GM12873 (cell line): Measurements from ENCODE around the gene STXBP2.

Source experiments
- TF ChIP-seq, protein P1 (sequence below): IDR thresholded peaks from 2 replicates; pipeline ENCODE4 v1.5.1; 2012; ENCODE audit warnings: low read depth, mild to moderate bottlenecking, moderate library complexity, low read length, control low read depth; ENCODE audit not compliant: insufficient read depth; ENCODE audit errors: missing control alignments

The STXBP2 gene

DNA sequence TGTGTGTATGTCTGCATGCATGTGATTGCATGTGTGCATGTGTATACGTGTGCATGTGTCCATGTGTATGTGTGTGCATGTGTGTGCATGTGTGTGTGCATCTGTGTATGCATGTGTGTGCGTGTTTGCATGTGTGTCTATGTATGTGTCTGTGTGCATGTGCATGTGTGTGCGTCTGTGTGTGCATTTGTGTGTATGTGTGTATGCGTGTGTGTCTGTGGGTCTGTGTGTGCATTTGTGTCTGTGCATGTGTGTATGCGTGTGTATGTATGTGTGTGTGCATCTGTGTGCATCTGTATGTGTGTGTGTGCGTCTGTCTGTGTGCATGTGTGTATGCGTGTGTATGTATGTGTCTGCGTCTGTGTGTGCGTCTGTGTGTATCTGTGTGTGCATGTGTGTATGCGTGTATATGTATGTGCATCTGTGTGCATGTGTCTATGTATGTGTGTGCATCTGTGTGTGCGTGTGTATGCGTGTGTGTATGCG, 3.0 kb downstream of the STXBP2 start:
- TF ChIP-seq, protein P1, sequence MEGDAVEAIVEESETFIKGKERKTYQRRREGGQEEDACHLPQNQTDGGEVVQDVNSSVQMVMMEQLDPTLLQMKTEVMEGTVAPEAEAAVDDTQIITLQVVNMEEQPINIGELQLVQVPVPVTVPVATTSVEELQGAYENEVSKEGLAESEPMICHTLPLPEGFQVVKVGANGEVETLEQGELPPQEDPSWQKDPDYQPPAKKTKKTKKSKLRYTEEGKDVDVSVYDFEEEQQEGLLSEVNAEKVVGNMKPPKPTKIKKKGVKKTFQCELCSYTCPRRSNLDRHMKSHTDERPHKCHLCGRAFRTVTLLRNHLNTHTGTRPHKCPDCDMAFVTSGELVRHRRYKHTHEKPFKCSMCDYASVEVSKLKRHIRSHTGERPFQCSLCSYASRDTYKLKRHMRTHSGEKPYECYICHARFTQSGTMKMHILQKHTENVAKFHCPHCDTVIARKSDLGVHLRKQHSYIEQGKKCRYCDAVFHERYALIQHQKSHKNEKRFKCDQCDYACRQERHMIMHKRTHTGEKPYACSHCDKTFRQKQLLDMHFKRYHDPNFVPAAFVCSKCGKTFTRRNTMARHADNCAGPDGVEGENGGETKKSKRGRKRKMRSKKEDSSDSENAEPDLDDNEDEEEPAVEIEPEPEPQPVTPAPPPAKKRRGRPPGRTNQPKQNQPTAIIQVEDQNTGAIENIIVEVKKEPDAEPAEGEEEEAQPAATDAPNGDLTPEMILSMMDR: no peak

DNA sequence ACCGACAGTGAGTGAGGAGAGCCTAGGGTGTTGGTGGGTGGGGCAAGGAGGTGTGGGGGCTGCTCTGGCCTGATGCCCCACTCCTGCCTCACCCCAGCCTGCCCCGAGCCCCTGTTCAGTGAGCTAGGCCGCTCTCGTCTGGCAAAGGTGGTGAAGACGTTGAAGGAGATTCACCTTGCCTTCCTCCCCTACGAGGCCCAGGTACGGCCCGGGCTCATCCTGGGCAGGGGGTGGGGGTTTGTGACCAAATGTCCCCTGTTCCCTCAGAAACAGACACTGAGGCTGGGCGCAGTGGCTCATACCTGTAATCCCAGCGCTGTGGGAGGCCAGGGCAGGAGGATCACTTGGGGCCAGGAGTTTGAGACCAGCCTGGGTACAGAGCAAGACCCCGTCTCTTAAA, 3.9 kb downstream of the STXBP2 start:
- TF ChIP-seq, protein P1: no peak

DNA sequence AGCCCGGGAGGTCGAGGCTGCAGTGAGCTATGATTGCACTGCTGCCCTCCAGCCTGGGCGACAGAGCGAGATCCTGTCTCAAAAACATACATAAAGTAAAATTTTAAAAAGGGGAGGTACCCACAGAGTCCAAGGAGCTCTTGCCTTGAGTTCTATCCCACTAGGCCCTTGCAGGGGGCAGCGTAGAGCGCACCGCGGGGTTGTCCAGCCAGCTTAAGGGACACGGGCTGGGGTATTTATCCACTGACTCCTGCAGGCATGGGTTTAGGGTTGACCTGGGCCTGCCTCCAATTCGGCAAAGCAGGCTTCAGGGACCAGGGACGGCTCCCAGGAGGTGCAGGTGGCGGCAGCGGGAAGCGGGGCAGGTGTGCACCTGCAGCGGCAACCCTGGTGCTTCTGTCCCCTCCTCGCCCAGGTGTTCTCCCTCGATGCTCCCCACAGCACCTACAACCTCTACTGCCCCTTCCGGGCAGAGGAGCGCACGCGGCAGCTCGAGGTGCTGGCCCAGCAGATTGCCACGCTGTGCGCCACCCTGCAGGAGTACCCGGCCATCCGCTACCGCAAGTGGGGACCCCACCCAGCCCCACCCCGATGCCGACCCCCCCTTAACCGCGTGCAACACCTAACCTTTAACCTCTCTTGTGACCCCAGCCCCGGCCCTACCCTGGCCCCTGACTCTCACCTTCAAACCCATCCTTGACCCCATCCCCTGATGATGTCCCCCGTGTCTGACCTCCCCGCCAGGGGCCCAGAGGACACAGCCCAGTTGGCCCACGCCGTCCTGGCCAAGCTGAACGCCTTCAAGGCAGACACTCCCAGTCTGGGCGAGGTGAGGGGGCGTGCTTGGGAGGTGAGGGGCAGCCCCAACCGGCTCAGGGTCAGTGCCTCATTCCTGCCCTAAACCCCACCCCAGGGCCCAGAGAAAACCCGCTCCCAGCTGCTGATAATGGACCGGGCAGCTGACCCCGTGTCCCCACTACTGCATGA, 4.7 kb downstream of the STXBP2 start:
- TF ChIP-seq, protein P1: no peak

DNA sequence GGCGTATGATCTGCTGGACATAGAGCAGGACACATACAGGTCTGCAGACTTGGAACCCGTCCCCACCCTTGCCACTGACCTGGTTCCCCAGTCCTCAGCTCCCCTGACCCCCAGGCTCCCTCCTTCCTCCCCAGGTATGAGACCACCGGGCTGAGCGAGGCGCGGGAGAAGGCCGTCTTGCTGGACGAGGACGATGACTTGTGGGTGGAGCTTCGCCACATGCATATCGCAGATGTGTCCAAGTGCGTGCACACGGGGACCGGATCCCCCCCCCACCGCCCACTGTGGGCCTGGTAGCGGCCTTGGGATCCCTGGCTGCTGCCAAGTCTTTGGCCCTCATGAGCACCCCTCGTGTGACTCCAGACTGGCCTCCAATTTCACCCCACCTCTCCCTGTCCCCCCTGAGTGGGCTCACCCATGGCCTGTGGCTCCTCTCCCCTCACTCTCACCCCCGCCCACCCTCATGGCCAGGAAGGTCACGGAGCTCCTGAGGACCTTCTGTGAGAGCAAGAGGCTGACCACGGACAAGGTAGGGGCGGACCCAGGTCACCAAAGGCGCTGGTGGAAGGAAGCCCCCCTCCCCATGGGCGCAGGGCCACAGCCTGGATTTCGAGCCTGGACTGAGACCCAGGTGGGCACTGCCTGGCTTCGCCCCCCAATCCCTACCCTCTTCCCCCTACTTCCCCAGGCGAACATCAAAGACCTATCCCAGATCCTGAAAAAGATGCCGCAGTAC, 5.6 kb downstream of the STXBP2 start:
- TF ChIP-seq, protein P1: no peak

DNA sequence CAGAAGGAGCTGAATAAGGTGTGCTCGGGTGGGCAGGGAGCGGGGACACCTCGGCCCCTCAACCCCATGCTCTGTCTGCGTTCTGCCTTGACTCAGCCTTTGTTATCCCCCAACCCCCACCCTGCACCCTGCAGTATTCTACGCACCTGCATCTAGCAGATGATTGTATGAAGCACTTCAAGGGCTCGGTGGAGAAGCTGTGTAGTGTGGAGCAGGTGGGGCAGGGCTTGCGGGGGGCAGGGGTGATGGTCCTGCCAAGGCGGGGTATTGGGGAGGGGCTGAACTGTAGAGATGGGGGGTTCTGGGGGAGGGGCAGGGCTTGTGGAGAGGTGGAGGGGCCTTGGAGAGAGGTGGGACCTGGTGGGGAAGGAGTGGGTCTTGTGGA, 6.1 kb downstream of the STXBP2 start:
- TF ChIP-seq, protein P1: no peak

DNA sequence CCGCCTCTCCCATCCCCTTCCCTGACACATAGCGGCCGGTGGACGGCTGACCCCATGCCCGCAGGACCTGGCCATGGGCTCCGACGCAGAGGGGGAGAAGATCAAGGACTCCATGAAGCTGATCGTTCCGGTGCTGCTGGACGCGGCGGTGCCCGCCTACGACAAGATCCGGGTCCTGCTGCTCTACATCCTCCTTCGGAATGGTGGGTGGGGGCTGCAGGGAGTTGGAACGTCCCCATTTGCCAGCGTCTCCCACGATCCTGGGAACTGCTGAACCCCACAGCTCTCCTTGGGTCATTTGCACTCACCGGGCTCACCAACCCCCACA, 7.6 kb downstream of the STXBP2 start:
- TF ChIP-seq, protein P1: no peak

DNA sequence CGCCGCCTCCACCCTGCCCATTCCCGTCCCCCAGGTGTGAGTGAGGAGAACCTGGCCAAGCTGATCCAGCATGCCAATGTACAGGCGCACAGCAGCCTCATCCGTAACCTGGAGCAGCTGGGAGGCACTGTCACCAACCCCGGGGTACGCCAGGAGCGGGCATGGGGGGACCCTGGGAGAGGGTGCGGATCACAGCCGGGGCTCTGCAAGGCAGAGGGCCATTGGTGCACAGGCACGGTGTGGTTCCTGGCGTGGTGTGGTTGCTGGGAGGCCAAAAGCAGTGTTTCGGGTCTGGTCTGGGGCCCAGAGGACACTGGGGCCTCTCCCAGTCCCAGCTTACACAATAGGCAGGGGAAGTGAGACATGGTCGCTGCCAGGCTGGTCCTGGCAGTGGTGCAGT, 8.3 kb downstream of the STXBP2 start:
- TF ChIP-seq, protein P1: no peak
